ENCODE measurements around the gene YTHDF1. TPM values are rescaled to one million over a fixed set of nuclear protein-coding genes. Genes with fewer than 3 reads are reported as not detected.

The YTHDF1 gene
- total and polyA plus RNA-seq, 2 of the 4 experiments (the other 2 are of a cell fraction) = 10.9 to 22.6 TPM

DNA sequence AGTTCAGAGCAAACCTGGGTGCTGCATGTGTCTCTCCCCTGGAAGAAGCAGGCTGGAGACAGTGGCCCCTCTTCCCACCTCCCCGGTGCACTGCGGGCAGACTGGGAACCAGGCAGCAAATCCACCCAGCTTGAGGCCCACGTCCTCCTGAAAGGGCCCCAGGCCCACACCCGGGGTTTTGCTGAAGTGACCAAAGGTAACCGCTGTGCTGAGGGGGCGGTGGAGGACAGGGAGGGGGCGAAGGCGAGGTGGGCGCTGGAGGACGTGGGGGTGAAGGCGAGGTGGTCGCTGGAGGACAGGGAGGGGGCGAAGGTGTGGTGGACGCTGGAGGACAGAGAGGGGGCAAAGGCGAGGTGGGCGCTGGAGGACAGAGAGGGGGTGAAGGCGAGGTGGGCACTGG, 18.0 kb upstream of the YTHDF1 start:
- Histone ChIP-seq H4K5ac (ENCODE audit: low read depth, low read length) (no peak overlapping the region), H2BK20ac (ENCODE audit: low read depth, low read length) (no peak overlapping the region), H3K9me3 (ENCODE audit: control insufficient read depth, insufficient read depth, low read length) (no peaks in the 10 kb centered on the region), H2BK120ac (ENCODE audit: low read depth, low read length) (no peak overlapping the region), H2BK15ac (ENCODE audit: low read depth, low read length) (no peak overlapping the region), H3K9ac (ENCODE audit: low read depth, low read length) (no peak overlapping the region), H3K27me3 (ENCODE audit: control insufficient read depth, insufficient read depth, low read length) (no peaks in the 10 kb centered on the region; the same call in 1 of the 2 replicates), H3K79me1 (ENCODE audit: low read depth in 1 of 2, low read length in 2 of 2) (no peaks in the 10 kb centered on the region), H3K14ac (replicated peaks; ENCODE audit: low read depth, low read length) (no peak overlapping the region), H2AK5ac (ENCODE audit: low read depth, low read length) (peak overlapping the region; percentile 75; the same call in 1 of the 2 replicates), H3K23ac (ENCODE audit: low read depth, low read length) (no peak overlapping the region), H3K9me1 (ENCODE audit: insufficient read depth, low read length) (peaks cover 10% of the 10 kb centered on the region; the same call in 1 of the 2 replicates), H4K8ac (ENCODE audit: low read depth in 2 of 2, low read length in 2 of 2) (no peak overlapping the region), H3K4me3 (ENCODE audit: insufficient read depth, low read depth, low read length) (no peak overlapping the region), H2BK5ac (ENCODE audit: low read depth, low read length, poor library complexity, severe bottlenecking) (no peak overlapping the region), H3K4me2 (ENCODE audit: low read depth, low read length) (no peak overlapping the region), H3K4ac (ENCODE audit: low read depth, low read length) (no peak overlapping the region), H3K4me1 (ENCODE audit: control insufficient read depth, insufficient read depth, low read length) (peaks cover 22% of the 10 kb centered on the region), H3K18ac (ENCODE audit: low read depth, low read length) (no peak overlapping the region), H4K91ac (ENCODE audit: insufficient read depth, low read depth, low read length) (0 out of 2 replicates have a peak overlapping the region, but pooled peaks have one; percentile 56), H3K27ac (ENCODE audit: insufficient read depth, low read length) (no peak overlapping the region), H2AK9ac (replicated peaks; ENCODE audit: low read depth, low read length, poor library complexity) (no peak overlapping the region), H3K56ac (ENCODE audit: extremely low read depth, insufficient read depth, low read length) (no peak overlapping the region), H3K36me3 (ENCODE audit: control insufficient read depth, insufficient read depth, low read length) (no peaks in the 10 kb centered on the region), H2AFZ (replicated peaks; ENCODE audit: low read length, poor library complexity) (no peak overlapping the region), H4K20me1 (ENCODE audit: insufficient read depth, low read length) (peaks cover 3% of the 10 kb centered on the region; the same call in 1 of the 2 replicates)
- intact Hi-C loops (cut with micrococcal nuclease) = loop anchor here (5.0 kb wide), 1 partner anchor 38 kb away; the partner anchor contains the start of gene ARFGAP1
- dilution Hi-C loops (cut with HindIII; ENCODE audit: low sequenced_read_pairs, unreplicated experiment) = no loop called here
- DNase-seq (no peak), ATAC-seq (ENCODE audit: low read depth) (no peak)
- in situ Hi-C loops (cut with MboI; ENCODE audit: low sequenced_read_pairs) = loop anchor here (5.0 kb wide), 1 partner anchor 38 kb away; the partner anchor contains the start of gene ARFGAP1
- CTCF ChIA-PET = interaction anchor here (0.7 kb wide), 1 partner anchor 10 kb away, joined by 3 read pairs; no protein-coding TSS in a partner anchor
- WGBS, 2 experiments (ENCODE audit: extremely low coverage in 2 of 2, insufficient read length in 1 of 2) = 97% methylated on average over 5 of the region's 17 CpGs; no CpG with 5 or more reads in 1 of the 2 experiments
- POLR2A ChIA-PET (ENCODE audit: unreplicated experiment) = no interaction called here
- no TSS peak for BruUV-seq (replicated peaks)
- TF ChIP-seq, protein P1, sequence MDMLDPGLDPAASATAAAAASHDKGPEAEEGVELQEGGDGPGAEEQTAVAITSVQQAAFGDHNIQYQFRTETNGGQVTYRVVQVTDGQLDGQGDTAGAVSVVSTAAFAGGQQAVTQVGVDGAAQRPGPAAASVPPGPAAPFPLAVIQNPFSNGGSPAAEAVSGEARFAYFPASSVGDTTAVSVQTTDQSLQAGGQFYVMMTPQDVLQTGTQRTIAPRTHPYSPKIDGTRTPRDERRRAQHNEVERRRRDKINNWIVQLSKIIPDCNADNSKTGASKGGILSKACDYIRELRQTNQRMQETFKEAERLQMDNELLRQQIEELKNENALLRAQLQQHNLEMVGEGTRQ (IDR thresholded peaks at IDR 0.05; ENCODE audit: low read depth, low read length) = no peak
- TF ChIP-seq, protein P2, sequence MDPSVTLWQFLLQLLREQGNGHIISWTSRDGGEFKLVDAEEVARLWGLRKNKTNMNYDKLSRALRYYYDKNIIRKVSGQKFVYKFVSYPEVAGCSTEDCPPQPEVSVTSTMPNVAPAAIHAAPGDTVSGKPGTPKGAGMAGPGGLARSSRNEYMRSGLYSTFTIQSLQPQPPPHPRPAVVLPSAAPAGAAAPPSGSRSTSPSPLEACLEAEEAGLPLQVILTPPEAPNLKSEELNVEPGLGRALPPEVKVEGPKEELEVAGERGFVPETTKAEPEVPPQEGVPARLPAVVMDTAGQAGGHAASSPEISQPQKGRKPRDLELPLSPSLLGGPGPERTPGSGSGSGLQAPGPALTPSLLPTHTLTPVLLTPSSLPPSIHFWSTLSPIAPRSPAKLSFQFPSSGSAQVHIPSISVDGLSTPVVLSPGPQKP (IDR thresholded peaks at IDR 0.05; ENCODE audit: borderline replicate concordance, low read depth, low read length) = no peak
- TF ChIP-seq SMC3 (IDR thresholded peaks at IDR 0.05; ENCODE audit: low read depth, low read length) (no peak), MAFK (IDR thresholded peaks at IDR 0.05; ENCODE audit: low read depth, low read length) (no peak), RFX5 (IDR thresholded peaks at IDR 0.05; ENCODE audit: low read depth, low read length) (no peak), FOS (IDR thresholded peaks at IDR 0.05; ENCODE audit: low read depth, low read length) (no peak), BHLHE40 (IDR thresholded peaks at IDR 0.05; ENCODE audit: low read depth, low read length) (no peak), RCOR1 (IDR thresholded peaks at IDR 0.05; ENCODE audit: insufficient replicate concordance, low read length) (no peak), RAD21 (IDR thresholded peaks at IDR 0.05; ENCODE audit: low read length) (no peak), POLR2A (IDR thresholded peaks at IDR 0.05; ENCODE audit: low read depth, low read length) (no peak), CHD1 (IDR thresholded peaks at IDR 0.05; ENCODE audit: low read depth, low read length) (no peak), CEBPB (IDR thresholded peaks at IDR 0.05; ENCODE audit: low read depth, low read length) (no peak), MXI1 (IDR thresholded peaks at IDR 0.05; ENCODE audit: borderline replicate concordance, low read depth, low read length) (no peak), MAZ (IDR thresholded peaks at IDR 0.05; ENCODE audit: borderline replicate concordance, low read depth, low read length) (no peak), NFE2L2 (IDR thresholded peaks at IDR 0.05; ENCODE audit: low read depth, low read length) (no peak)
- TF ChIP-seq, protein P3, sequence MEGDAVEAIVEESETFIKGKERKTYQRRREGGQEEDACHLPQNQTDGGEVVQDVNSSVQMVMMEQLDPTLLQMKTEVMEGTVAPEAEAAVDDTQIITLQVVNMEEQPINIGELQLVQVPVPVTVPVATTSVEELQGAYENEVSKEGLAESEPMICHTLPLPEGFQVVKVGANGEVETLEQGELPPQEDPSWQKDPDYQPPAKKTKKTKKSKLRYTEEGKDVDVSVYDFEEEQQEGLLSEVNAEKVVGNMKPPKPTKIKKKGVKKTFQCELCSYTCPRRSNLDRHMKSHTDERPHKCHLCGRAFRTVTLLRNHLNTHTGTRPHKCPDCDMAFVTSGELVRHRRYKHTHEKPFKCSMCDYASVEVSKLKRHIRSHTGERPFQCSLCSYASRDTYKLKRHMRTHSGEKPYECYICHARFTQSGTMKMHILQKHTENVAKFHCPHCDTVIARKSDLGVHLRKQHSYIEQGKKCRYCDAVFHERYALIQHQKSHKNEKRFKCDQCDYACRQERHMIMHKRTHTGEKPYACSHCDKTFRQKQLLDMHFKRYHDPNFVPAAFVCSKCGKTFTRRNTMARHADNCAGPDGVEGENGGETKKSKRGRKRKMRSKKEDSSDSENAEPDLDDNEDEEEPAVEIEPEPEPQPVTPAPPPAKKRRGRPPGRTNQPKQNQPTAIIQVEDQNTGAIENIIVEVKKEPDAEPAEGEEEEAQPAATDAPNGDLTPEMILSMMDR (conservative IDR thresholded peaks at IDR 0.05; ENCODE audit: low read depth, low read length) = no peak
